ENCODE measurements around the gene CACNA2D3.
"Not testable (repeated sequence)": the region's sequence is repeated elsewhere in the genome, so short reads cannot be mapped to it uniquely, and the experiment has no call there.

The CACNA2D3 gene

DNA sequence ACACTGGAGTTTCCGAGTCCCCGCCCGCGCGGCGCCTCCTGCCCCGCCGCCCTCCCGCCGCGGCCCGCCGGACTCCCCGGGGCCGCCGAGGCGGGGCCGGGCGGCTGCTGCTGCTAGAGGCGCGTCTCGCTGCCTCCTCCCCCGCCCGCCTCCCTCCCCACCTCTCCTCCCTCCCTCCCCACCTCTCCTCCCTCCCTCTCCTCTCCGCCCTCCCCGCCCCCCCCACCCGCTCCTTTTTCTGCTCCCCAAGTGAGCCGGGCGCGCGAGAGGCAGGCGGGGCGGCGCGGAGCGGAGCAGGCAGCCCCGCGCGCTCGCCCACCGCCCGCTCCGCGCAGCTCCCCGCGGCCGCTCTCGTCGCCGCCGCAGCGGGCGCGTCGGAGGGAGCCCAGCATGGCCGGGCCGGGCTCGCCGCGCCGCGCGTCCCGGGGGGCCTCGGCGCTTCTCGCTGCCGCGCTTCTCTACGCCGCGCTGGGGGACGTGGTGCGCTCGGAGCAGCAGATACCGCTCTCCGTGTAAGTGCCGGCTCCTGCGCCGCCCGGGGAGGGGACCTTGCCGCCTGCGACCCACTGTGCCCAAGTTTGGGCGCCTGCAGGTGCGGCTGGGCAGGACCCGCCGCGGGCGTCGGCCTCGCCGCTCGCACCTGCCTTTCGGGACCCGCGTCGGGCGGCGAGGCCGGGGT is at the start of gene CACNA2D3:
Gene CACNA2D3 (plus strand): TSS at position 229 of the 679 bp plus-strand sequence.
- no peak for DNase-seq

DNA sequence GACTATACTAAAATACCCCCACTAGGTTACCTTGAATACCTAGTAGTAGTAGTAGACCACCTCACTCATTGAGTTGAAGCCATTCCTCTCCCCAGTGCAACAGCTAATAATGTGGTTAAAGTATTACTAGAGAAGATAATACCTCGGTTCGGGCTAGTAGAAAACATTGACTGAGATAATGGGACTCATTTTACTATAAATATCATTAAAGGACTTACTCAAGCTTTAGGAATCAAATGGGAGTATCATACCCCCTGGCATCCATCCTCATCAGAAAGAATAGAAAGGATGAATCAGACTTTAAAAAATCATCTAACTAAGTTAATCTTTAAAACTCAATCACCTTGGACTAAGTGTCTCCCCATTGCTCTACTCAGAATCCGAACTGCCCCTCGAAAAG is 49.0 kb upstream of the CACNA2D3 start:
- no peak for DNase-seq

DNA sequence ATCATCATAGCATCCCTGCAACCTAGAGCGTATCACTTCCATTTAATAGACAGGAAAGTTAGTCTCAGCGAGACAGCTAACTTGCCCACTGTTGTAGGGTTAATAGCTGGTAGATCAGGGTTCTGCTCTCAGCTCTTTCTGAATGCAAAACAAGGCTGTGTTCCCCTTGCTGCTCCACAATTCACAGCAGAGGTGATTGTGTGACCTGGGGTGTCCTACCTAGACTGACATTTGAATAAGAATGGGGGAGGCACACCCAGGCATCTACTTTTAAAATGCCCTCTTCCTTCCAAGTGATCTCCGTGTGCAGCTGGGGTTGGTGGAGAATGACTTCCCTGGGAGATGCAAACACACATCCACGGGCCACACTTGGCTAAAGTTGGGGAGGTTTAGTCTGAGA is 43.0 kb upstream of the CACNA2D3 start:
- no peak for DNase-seq

DNA sequence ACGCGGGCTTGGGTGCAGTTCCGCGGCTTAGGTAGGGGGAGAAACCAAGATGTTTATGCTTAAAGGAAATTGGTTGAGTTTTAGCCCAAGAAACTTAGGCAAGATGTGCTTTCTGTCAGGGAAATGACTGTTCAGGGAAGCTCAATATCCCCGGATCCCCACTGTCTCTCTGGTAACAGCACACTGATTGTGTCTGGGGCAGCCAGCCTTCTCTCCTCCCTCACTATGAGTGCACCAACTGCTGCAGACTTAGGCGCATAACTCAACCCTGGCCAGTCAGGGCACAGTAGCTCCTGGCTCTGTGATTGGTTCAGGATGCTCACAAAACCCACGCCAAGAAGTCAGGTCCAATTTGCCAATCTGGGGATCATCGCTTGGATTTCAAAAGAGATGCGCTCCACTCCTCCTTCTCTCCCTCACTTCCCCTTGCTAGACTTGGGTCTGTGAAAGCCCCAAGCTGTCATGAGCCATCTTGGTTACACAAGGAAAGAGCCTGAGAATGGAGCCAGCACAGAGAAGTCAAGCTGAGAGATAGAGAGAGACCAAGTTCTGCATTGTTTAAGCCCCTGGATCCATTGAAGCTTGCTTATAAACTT is 42.5 kb upstream of the CACNA2D3 start:
- DNase-seq = no peak

DNA sequence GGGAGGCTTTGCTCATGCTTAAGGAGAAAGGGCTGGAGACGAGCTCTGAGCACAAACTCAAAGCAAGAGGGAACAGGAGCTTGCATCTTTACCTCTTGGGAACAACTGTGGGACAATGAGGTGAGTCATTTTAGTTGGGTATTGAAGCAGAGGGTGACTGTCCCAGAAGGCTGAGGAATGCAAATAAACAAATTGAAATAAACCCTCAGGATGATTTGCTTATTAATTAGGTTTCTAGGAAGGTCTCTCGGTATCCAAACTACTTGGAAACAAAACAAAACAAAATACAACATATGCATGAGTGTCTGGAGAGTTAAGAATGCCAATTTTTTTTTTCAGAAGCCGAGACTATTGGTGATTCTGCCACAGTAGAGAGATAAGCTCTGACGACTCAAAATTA is 38.4 kb upstream of the CACNA2D3 start:
- no peak for DNase-seq

DNA sequence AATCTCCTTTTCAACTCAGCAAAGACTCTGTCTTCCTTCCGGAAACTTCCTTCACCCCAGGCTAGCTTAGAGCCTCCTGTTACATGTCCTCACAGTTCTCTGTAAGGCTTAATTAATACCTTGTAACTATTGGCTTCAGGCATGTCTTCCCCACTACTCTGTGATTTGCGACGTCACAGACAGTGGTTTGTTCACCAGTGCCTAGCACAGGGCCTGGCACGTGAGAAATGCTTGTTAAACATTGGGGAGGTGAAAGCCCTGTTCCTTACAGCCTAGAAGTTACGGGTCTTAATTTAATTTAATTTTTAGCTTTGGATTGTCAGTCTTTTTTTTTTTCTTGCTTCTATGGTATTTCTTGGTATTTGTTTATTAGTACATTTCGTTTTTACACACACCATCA is 36.4 kb upstream of the CACNA2D3 start:
- DNase-seq = no peak

DNA sequence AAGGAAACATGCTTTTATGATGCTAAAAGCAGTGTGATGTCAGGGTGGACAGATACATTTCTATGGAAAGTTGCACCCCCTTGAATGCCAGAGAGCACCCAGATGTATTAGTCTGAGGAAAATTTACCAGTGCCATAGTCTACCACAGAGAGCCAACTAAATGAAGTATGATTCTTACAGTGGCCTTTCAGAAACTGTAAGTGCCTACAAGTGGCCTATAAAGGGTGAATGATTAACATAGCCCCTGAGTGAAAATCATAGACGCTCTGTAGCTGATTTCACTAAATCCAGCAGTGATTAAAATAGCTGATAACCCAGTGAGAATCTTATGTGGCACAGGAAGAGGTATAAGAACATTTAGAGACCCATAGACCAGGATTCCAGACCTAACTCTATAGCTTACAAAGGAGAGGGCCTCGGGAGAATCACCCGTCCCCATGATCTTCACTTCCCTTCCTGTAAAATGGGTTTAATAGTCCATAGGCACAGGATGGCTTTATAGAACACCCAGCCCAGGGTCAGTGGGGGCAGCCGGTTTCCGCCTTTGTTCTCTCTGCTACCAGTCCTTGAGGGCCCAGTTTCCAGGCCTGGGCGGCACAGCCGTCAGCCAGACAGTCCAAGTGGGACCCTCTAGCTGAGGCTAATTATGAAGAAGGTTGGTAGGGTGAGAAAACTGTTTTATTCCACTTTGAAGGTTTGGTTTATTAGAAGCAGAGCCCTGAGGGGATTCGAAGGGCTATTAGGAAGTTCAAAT is 35.5 kb upstream of the CACNA2D3 start:
- no peak for DNase-seq

DNA sequence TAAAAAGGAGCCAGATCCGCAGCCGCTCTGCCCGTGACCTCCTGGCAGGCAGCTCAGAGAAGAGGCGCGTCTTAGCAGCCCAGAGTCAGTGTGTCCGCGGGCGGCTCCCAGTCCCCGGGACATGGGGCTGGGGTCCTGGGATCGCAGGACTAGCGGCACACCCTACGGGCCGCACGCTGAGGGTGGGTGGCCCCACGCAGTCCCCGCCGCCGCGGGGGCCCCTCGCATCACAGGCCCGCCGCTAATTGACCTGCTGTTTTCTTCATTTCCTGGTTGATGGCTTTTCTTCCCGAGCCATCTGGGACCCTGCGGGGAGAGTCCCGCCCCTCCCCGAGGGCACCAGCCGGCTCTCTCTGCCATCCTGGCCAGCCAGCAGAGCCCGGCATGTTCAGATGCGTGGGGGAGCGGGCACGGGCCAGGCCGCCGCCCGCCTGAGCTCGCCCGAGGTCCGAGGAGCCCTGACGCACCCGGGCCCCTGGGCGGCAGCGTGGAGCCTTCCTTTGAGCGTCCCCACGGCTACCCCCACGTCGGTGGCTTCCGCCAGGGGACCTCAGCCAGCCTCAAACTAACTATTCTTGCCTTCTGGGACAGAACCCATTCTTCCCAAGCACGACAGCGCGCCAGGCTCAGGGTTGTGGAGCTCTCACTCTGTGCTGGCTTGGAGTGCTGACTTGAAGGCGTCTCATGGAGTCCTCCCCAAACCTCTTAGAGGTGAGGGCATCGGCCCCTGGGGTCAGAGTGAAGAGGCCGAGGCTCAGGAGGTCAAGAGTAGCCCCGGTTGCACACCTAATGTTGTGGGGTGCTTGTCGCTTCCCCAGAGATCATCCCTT is 34.6 kb upstream of the CACNA2D3 start:
- no peak for DNase-seq

DNA sequence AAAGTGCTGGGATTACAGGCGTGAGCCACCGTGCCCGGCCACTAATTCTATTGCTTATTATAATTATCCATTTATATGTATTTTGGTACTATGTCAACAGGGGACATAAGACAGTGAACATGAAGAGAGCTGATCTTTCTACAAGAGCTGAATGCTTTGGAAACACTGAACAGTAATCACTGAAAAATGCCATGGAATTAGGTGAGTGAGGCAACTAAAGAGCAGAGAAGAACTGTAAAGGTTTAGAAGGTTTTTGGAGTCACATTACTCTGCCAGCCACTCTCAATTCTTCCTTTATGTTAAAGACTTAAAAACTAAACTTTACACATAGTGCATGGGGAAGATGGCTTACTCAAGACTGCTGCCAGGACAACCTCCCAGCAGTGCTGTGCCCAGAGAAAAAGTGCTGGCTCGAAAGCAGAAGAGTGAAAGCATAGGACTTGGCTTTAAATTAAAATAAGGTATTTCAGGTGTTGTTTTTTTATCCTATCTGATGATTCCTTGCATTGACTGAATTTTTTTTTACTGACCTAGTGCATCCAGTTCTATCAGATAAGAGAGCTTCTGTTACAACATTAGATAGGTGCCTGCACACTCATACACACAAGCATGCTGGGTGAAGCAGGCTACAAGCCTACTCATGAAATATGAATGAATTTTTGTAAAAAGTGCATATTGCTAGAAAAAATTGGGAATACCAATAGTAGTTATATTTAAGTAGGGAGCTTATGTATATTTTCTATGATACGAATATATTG is 28.7 kb upstream of the CACNA2D3 start:
- no peak for DNase-seq

DNA sequence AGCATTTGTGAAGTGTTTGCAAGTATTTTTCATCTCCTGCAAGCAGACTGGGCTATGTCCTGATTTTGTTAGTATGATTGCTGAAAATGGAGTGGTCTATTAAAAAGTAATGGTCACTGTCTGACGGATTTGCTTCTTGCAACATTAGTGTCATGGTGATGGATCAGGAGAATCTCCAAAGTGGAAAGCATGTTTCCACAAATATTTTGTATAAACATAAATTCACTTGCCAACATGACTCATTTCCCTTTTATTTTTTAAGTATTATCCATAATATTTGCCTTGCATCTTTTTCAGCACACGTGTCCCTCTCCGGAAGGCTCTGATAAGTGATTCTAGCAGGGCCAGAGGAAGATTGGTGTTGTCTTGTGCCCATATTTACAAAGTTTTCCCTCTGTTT is 27.4 kb upstream of the CACNA2D3 start:
- DNase-seq = no peak

DNA sequence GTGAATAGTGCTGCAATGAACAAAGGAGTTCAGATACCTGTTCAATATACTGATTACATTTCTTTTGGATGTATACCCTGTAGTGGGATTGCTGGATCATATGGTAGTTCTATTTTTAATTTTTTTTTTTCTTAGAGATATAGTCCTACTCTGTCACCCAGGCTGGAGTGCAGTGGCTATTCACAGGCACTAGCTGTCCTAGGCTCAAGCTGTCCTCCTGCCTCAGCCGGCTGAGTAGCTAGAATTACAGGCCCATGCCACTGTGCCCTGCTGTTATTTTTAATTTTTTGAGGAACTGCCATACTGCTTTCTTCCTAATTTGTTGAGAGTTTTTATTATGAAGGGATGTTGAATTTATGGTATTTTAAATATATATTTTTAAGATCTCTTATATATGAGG is 23.0 kb upstream of the CACNA2D3 start:
- no peak for DNase-seq

DNA sequence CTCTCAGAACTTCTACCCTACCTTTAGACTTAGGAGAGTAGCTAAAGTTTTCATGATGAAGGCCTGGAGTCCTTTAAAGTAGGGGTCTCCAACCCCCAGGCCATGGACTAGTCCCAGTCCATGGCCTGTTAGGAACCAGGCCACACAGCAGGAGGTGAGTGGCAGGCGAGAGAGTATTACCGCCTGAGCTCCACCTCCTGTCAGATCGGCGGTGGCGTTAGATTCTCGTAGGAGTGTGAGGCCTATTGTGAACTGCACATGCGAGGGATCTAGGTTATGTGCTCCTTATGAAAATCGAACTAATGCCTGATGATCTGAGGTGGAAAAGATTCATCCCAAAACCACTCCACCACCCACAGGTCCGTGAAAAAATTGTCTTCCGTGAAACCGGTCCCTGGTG is 18.3 kb upstream of the CACNA2D3 start:
- no peak for DNase-seq

DNA sequence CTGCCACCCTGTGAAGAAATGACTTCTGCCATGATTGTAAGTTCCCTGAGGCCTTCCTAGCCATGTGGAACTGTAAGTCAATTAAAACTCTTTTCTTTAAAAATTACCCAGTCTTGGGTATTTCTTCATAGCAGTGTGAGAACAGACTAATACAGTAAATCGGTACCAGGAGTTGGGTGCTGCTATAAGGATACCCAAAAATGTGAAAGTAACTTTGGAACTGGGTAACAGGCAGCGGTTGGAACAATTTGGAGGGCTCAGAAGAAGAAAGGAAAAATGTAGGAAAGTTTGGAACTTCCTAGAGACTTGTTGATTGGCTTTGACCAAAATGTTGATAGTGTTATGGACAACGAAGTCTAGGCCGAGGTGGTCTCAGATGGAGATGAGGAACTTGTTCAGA is 6.2 kb upstream of the CACNA2D3 start:
- DNase-seq = not testable (repeated sequence)

DNA sequence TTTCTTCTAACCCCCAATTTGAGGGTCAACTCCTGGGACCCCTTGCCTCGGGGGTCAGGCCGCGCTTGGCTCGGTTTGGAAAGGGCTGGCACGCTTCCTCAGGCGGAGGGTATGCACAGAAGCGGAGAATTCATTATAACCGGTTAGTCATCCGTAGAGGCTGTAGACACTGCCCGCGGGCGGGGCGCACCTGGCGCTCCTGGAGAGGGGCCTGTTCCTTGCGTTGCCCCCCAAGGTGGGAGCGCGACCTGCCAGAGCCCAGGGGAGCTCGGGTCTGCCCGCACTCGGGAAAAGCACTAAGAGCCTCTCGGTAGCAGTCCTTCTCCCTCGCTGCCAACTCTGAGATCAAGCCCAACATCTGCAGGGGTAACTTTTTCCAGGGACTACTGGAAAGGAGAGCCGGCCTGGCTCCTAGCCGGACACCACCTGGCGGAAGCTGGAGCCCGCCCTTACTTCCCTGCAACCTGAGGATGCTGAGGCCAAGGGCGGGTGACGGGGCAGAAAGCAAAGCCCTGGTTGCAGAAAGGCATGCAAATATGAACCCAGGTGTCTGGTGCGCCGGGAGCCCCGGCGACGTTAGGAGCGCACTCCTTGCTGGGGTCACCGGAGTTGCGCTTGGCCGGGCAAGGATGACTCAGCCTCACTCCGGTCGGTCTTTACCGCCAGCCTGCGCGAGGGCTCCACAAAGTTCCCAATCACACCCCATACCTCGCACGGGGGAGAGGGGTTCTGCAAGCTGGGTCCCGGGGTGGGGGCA is 1.5 kb upstream of the CACNA2D3 start:
- DNase-seq = no peak

DNA sequence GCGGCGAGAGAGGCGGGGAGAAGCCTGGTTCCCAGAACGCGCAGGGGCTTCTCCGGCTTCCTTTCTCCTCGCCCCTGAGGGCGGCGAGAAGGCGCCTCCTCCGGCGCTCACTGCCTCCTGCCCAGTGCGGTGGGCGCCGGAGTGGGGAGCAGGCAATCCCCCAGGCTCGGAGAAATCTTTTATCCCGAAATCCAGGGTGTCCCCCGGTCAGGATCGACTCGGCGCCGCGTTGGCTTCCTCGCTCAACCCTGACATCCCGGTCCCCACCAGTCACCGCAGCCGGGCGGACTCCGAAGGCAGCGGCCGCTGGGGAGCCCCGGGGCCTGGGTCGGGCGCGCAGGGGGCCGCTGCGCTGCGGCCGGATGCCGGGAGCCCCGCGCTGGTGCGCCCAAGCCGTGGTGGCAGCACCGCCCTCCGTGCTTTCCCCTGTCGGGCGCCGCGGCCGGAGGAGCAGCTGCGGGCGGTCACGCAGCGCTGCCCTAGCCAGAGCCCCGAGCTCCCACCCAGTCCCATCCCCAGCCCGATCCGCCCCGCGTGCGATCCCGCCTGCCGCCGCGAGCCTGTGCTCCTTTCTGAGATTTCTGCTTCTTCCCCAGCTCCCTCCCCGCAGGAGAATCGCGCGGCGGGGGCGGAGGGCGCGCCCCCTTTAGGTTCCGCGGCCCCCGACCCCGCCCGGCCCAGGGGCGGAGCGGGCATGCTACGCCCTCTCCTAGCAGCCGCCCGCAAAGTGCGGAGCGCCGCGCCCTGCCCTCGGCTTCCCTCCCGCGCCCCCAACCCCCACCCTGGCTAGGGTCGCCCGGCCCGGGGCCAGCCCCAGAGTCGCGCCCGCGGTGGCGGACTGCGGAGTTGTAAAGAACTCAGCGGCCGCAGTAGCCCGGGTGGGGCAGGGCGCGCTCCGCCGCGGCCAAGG is 683 bp upstream of the CACNA2D3 start:
- no peak for DNase-seq

DNA sequence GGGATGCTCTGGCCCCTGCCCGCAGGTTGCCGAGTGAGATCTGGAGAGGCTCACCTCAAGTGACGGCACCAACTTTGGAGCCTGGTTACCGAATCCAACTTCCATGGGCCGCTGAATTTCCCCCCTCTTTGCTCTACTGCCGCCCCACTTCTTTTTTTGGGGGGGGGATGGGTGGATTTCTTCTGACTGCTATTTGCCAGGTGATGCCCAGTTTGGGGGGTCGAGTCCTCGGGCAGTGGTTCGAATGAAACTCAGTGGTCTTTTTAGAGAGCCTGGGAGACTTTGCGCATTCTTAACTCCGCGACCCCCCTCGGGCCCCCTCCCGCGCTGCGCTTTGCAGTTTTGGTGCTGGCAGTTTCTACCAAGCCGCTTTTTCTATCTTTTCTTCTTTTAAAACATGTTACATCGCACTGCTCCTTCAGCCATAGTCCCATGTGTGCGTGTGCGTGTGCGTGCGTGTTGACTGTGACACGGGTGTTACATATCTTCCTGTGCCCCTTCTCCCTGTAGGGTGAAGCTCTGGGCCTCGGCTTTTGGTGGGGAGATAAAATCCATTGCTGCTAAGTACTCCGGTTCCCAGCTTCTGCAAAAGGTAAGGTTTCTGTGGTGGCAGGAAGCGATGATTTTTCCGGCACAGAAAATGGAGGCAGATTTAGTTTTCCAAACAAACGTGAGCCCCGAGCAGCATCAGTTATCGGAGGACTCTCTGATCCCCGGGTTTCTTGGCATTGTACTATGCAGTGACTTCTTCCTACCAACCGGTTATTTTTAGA is 837 bp downstream of the CACNA2D3 start:
- no peak for DNase-seq

DNA sequence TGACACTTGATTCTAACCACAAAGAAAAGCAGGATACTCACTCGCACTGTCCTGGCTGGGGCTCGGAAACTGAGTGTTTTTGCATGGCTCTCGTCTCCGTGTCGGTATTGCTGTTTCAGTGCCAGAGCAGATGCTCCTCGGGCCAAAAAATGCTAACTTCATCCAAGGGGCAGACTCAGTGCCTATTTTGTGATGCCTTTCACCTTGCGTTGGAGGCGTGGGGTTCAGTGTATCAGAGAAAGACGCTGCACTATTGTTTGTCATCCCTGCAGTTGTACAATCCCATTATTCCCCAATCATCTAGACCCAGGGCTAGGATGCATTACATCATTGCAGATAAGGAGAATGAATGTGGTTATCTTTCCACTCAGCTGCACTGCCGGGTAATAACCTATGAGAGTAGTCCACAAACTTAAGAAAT is 1.4 kb downstream of the CACNA2D3 start:
- DNase-seq = no peak

DNA sequence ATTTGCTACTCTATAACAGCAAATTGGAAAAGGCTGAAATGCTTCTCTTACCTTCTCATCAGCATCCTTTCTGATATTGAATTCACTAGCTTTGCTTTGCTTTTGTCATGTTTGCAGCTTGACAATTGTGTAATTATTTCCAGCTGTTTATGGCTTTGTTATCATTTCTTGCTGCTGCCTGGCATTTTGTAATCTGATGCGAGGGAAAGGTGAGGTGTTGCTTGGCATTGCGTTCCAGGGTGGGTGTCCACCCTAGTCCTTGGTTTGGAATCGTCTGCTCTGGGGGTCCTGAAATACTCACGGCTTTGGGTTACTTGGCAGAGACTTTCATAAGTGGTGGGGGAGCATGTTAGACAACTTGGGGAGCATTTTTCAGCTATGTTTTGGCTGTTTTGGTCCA is 2.9 kb downstream of the CACNA2D3 start:
- DNase-seq = no peak

DNA sequence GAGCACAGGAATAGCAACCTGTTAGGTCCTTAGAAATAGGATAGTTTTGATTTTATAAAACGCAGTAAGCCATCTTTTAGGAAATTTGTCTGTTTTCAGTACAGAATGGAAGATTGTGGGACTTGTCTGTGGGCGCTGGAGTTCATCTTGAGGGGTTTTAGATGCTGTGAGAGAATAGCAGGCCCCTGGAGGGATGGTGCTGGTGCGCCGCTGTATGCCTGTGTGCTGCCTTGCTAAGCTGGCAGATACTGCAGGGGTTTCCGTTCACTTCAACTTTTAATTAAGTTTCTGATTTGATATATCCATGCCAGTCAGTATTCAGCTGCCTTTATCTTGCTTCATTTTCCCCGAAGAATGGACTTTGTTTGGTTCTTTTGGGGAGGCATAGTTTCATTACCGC is 4.2 kb downstream of the CACNA2D3 start:
- no peak for DNase-seq

DNA sequence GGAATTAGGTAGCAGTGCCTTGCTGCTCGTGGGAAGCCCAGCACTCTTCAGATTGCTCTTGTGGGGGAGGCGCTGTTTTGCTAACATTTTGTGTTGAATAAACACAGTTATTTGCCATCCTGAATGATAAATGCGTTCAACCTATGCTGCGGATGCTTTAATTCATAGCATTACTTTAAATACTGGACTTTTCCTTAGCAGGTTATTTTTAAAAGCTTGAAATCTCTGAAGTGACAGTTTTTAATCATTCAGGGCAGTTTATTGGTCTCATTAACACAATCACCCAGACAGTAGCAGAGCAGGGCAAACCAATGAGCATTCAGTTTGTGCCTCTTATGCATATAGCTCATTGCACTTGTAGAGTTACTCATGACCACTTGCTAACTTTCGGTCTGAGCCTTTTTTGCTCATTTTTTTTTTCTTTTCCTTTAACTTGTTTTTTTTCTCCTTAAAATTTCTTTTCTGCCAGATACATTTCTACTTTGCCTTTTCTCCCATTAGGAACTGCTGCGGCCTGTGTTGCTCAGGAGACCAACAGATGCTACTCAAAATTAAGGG is 5.2 kb downstream of the CACNA2D3 start:
- DNase-seq = no peak
